Fibroblast of the aortic adventitia (primary cell): ENCODE measurements around the gene KRT17. TPM values are rescaled to one million over a fixed set of nuclear protein-coding genes. Genes with fewer than 3 reads are reported as not detected.
"Not testable (repeated sequence)": the region's sequence is repeated elsewhere in the genome, so short reads cannot be mapped to it uniquely, and the experiment has no call there.

Experiments used
- DNase-seq: peaks from one replicate; pipeline ENCODE4 v3.0.0-alpha.2; 2010; ENCODE audit warnings: low read depth
- H3K4me3 ChIP-seq: 2 replicates; pipeline ENCODE4 v1.5.1; 2011; ENCODE audit warnings: low read depth, mild to moderate bottlenecking, control low read depth, low read length, moderate library complexity
- CTCF ChIP-seq: IDR thresholded peaks from 2 replicates; pipeline ENCODE4 v1.5.1; 2011; ENCODE audit warnings: mild to moderate bottlenecking, low read length, control low read depth, inconsistent platforms; ENCODE audit not compliant: insufficient read depth
- total RNA-seq: library from RNA; depleted of rRNA; stranded (reverse); fragments of >200 nt; gene quantifications from 2 replicates; pipeline ENCODE4 v1.2.3, GENCODE V29; 2012; ENCODE audit warnings: low replicate concordance

The KRT17 gene
- total RNA-seq, 1 donor: not detected

GRCh38 chr17:41618341-41619035, 5.9 kb downstream of the KRT17 start:
- TF ChIP-seq CTCF: no peak
- DNase-seq: no peak
- no peak overlapping the region for H3K4me3 ChIP-seq

- H3K4me3 ChIP-seq: no peak overlapping the region
- DNase-seq: no peak
- no peak for TF ChIP-seq CTCF
These were observed 6.7 kb downstream of the KRT17 start for GRCh38 chr17:41617698-41618097.

- no peak overlapping the region for H3K4me3 ChIP-seq
- DNase-seq: no peak
- no peak for TF ChIP-seq CTCF
These were observed 7.2 kb downstream of the KRT17 start for GRCh38 chr17:41617136-41617535.

DNA sequence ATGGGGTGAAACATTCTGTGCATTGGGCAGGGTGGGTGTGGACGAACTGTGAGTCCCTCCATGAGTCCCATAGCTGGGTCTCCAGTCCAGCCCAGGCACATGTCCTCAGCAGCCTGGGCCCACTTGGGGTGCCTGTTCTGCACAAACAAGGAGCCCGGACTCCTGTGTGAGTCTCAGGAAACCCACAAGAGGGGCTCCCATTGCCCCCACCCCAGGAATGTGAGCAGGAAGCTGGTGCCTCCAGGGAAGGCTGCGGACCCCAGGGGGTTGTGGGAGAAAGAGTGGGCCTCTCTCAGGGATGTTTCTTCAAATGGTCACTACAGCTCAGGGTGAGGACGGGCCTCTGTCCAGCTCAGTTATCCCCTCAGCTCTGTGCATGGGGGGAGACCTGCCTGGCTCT, 7.9 kb downstream of the KRT17 start:
- not testable (repeated sequence) for DNase-seq, H3K4me3 ChIP-seq

- no peak for DNase-seq
- no peak for TF ChIP-seq CTCF
These were observed 8.9 kb downstream of the KRT17 start for GRCh38 chr17:41615454-41615853.

GRCh38 chr17:41614767-41615166, 9.6 kb downstream of the KRT17 start:
- not testable (repeated sequence) for H3K4me3 ChIP-seq, DNase-seq

More at GRCh38 chr17:41615454-41615853, 8.9 kb downstream of the KRT17 start:
- H3K4me3 ChIP-seq: no peak overlapping the region

- no peak for DNase-seq
- no peak for TF ChIP-seq CTCF
These were observed 10.3 kb downstream of the KRT17 start for GRCh38 chr17:41614098-41614497.

DNA sequence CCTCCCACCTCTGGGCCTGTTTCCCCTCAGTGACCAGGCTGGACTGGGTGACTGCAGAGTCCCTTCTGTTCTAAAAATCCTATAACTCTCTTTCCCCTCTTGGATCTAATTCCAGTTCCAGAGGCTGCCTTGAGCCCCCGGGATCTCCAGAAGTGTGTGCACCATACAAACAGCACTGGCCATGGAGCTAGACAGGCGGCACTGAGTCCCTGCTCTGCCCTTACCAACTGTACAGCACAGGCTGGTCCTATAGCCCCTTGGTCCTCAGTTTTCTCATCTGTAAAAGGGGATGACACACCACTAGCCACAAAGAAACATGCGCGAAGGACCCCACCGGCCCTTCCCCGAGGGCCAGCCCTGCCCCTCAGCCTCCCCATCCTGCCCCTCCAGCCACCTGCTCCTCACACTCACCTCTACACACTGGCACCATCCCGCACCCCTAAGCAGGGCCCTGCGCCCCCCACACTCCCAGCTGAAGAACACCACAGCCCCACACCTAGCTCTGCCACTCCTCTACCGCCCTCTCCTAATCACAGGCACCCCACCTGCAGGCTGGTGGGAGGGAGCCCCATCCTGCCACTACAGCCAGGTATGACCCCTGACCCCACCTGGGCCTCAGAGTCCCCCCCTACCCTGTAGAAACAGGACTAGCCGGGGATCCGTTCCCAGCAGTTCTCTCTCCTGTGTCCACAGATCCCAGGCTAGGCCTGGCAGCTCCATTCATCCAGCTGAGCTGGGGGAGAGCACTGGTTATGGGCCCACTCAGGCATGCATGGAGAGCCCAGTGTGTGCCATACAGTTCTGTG, 10.9 kb downstream of the KRT17 start:
- DNase-seq: no peak
- no peak for TF ChIP-seq CTCF

More at GRCh38 chr17:41614098-41614497, 10.3 kb downstream of the KRT17 start:
- H3K4me3 ChIP-seq: no peak overlapping the region

DNA sequence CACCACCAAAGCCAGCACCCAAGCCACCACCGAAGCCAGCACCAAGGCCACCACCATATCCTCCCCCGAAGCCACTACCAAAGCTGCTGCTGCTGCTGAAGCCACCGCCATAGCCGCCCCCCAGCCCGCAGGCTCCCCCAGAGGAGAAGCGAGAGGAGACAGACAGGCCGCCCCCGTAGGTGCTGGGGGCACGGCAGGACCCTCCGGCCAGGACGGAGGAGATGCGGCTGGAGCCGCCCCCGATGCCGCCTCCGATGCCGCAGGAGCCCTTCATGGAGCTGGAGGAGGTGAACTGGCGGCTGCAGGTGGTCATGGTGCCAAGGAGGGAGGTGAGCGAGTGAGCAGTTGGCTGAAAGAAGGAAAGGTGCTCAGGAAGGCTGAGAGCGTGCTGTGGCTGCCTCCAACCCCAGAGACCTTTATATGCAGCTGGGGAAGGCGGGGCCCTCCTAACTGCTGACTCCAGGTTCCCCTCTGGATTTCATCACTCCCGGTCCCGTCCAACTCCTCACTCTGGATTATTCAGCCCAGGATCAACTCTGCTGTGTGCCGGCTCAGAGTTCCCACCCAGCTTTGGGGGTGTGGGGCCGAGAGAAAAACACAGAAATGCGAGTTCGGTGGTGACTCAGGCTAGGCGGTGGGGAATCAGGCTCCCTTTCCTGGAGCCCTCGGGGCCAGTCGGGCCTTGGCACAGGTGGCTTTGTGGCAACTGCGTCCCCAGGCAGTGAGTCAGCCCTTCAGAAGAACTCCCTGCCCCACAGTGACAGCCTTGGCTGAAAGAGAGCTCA, 11.8 kb downstream of the KRT17 start, which contains the start of gene KRT16:
TSS of gene KRT16 (minus strand) at position 392 of the 785 bp plus-strand sequence. CDS start at position 313, 79 bp downstream.
- DNase-seq: peak; percentile 55
- not testable (repeated sequence) for H3K4me3 ChIP-seq

More for the DNA sequence above, 10.9 kb downstream of the KRT17 start:
- no peak overlapping the region for H3K4me3 ChIP-seq
